IMR-90 (cell line): ENCODE measurements around the gene SDCCAG8. TPM values are rescaled to one million over a fixed set of nuclear protein-coding genes. Genes with fewer than 3 reads are reported as not detected.

ENCODE experiments used
- ATAC-seq: fragments of 200-7000 bp; cut with Tn5 transposase; 2 replicates; pipeline ENCODE4 v1.9.1; 2020; ENCODE audit warnings: low read depth, mild to moderate bottlenecking, moderate library complexity
- BruUV-seq: library from RNA; stranded (reverse); fragments of 400-500 nt; replicated peaks from 2 replicates; lab custom pipeline; 2021; lab: Mats Ljungman, UMichigan
- CTCF ChIA-PET: fragments of 300-600 bp; formaldehyde crosslinking; extraction: SDS; loops from one replicate; lab custom pipeline; 2021; ENCODE audit warnings: antibody characterized with exemption; lab: Yijun Ruan, JAX
- POLR2A ChIA-PET: fragments of 300-600 bp; sonication (Branson Sonifier 250); formaldehyde crosslinking; loops from one replicate; lab custom pipeline; 2022; ENCODE audit warnings: antibody characterized with exemption; ENCODE audit not compliant: unreplicated experiment; lab: Charles Lee
- DNase-seq: peaks from one replicate; pipeline ENCODE4 v3.0.0; 2013
- H2AFZ ChIP-seq: replicated peaks from 2 replicates; pipeline ENCODE3; 2013; ENCODE audit warnings: low read length, mild to moderate bottlenecking; ENCODE audit not compliant: poor library complexity
- H2AK5ac ChIP-seq: 2 replicates; pipeline ENCODE4 v1.6.1; 2013; ENCODE audit warnings: low read depth, low read length, inconsistent platforms
- H2AK9ac ChIP-seq: replicated peaks from 2 replicates; pipeline ENCODE3; 2013; ENCODE audit warnings: mild to moderate bottlenecking, low read depth, low read length, moderate library complexity; ENCODE audit not compliant: poor library complexity
- H2BK120ac ChIP-seq: 2 replicates; pipeline ENCODE4 v1.6.1; 2013; ENCODE audit warnings: low read depth, low read length, inconsistent platforms
- H2BK15ac ChIP-seq: 3 replicates; pipeline ENCODE4 v1.6.1; 2013; ENCODE audit warnings: low read depth, low read length, inconsistent platforms
- H2BK20ac ChIP-seq: 2 replicates; pipeline ENCODE4 v1.6.1; 2013; ENCODE audit warnings: low read depth, mild to moderate bottlenecking, inconsistent platforms, low read length, moderate library complexity
- H2BK5ac ChIP-seq: 2 replicates; pipeline ENCODE4 v1.6.1; 2013; ENCODE audit warnings: mild to moderate bottlenecking, low read depth, low read length, inconsistent platforms; ENCODE audit not compliant: poor library complexity, severe bottlenecking
- H3K14ac ChIP-seq: replicated peaks from 2 replicates; pipeline ENCODE4 v1.6.1; 2013; ENCODE audit warnings: low read depth, low read length, inconsistent platforms
- H3K18ac ChIP-seq: 2 replicates; pipeline ENCODE4 v1.6.1; 2013; ENCODE audit warnings: low read depth, low read length, control low read depth
- H3K23ac ChIP-seq: 2 replicates; pipeline ENCODE4 v1.6.1; 2013; ENCODE audit warnings: low read depth, low read length, inconsistent platforms
- H3K27ac ChIP-seq: 2 replicates; pipeline ENCODE4 v1.5.1; 2013; ENCODE audit warnings: mild to moderate bottlenecking, control low read depth, low read length; ENCODE audit not compliant: insufficient read depth
- H3K27me3 ChIP-seq: 2 replicates; pipeline ENCODE4 v1.6.1; 2013; ENCODE audit warnings: low read length; ENCODE audit not compliant: control insufficient read depth, insufficient read depth
- H3K36me3 ChIP-seq: 2 replicates; pipeline ENCODE4 v1.6.1; 2013; ENCODE audit warnings: low read length, mixed read lengths; ENCODE audit not compliant: control insufficient read depth, insufficient read depth
- H3K4ac ChIP-seq: 2 replicates; pipeline ENCODE4 v1.6.1; 2013; ENCODE audit warnings: low read depth, low read length, inconsistent platforms
- H3K4me1 ChIP-seq: 2 replicates; pipeline ENCODE4 v1.6.1; 2013; ENCODE audit warnings: low read length, mixed read lengths; ENCODE audit not compliant: control insufficient read depth, insufficient read depth
- H3K4me2 ChIP-seq: 2 replicates; pipeline ENCODE4 v1.6.1; 2013; ENCODE audit warnings: low read depth, mild to moderate bottlenecking, control low read depth, low read length, moderate library complexity
- H3K4me3 ChIP-seq: 2 replicates; pipeline ENCODE4 v1.5.1; 2013; ENCODE audit warnings: low read depth, mild to moderate bottlenecking, control low read depth, low read length, moderate library complexity; ENCODE audit not compliant: insufficient read depth
- H3K56ac ChIP-seq: 2 replicates; pipeline ENCODE4 v1.6.1; 2013; ENCODE audit warnings: low read length, inconsistent platforms; ENCODE audit not compliant: insufficient read depth; ENCODE audit errors: extremely low read depth
- H3K79me1 ChIP-seq, 2 experiments: 2 replicates each; pipeline ENCODE4 v1.6.1; 2013; ENCODE audit warnings: low read length in 2 of 2, inconsistent platforms in 1 of 2, low read depth in 1 of 2
- H3K9ac ChIP-seq: 2 replicates; pipeline ENCODE4 v1.6.1; 2013; ENCODE audit warnings: low read depth, low read length, control low read depth
- H3K9me1 ChIP-seq: 2 replicates; pipeline ENCODE4 v1.6.1; 2013; ENCODE audit warnings: low read length, inconsistent platforms; ENCODE audit not compliant: insufficient read depth
- H3K9me3 ChIP-seq: 2 replicates; pipeline ENCODE4 v1.6.1; 2013; ENCODE audit warnings: low read length; ENCODE audit not compliant: control insufficient read depth, insufficient read depth
- H4K20me1 ChIP-seq: 2 replicates; pipeline ENCODE4 v1.6.1; 2013; ENCODE audit warnings: low read length, inconsistent platforms; ENCODE audit not compliant: insufficient read depth
- H4K5ac ChIP-seq: 2 replicates; pipeline ENCODE4 v1.6.1; 2013; ENCODE audit warnings: mild to moderate bottlenecking, low read depth, low read length, control low read depth
- H4K8ac ChIP-seq, 2 experiments: 2 replicates each; pipeline ENCODE4 v1.6.1; 2013; ENCODE audit warnings: low read depth in 2 of 2, low read length in 2 of 2, control low read depth in 1 of 2, inconsistent platforms in 1 of 2
- H4K91ac ChIP-seq: 2 replicates; pipeline ENCODE4 v1.6.1; 2013; ENCODE audit warnings: low read depth, low read length, inconsistent platforms; ENCODE audit not compliant: insufficient read depth
- CTCF ChIP-seq: conservative IDR thresholded peaks from 2 replicates; pipeline ENCODE4 v1.5.1; 2012; ENCODE audit warnings: mild to moderate bottlenecking, low read depth, low read length, improper control_type of control experiment
- FOS ChIP-seq: fragments of 150-350 bp; IDR thresholded peaks from 2 replicates; pipeline ENCODE4 v1.6.1; 2016; ENCODE audit warnings: low read depth, low read length
- WGBS, 2 experiments: methylation state at CpG; one replicate each; pipeline versions ENCODE4 v1.1.5 to v1.1.7; 2013; ENCODE audit warnings: missing lambda C conversion rate in 2 of 2; ENCODE audit not compliant: insufficient read length in 1 of 2; ENCODE audit errors: extremely low coverage in 2 of 2; 5-methylcytosine and 5-hydroxymethylcytosine counted together
- dilution Hi-C: fragments of 300-500 bp; cut with HindIII; formaldehyde crosslinking; loops from one replicate; pipeline ENCODE4 v1.14.3; 2018; ENCODE audit warnings: low sequenced_read_pairs; ENCODE audit not compliant: unreplicated experiment
- in situ Hi-C: fragments of 300-500 bp; cut with MboI; formaldehyde crosslinking; loops from 3 replicates; pipeline ENCODE4 v1.14.3; 2019; ENCODE audit warnings: low sequenced_read_pairs, inconsistent platforms, mixed read lengths
- intact Hi-C: fragments of 100-400 bp; cut with micrococcal nuclease; formaldehyde crosslinking; loops from 2 replicates; pipeline ENCODE4 v1.10.0; 2022
- polyA plus RNA-seq, 3 experiments: library from polyadenylated mRNA; depleted of rRNA; stranded (reverse); fragments of >200 nt; gene quantifications; 2 replicates each; pipeline ENCODE4 v1.2.3, GENCODE V29; 2012; ENCODE audit warnings: low replicate concordance in 1 of 3
- total RNA-seq: library from RNA; depleted of rRNA; stranded (reverse); fragments of >200 nt; gene quantifications from 2 replicates; pipeline ENCODE4 v1.2.3, GENCODE V29; 2012

SDCCAG8 gene
- total and polyA plus RNA-seq, 2 of the 4 experiments (the other 2 are of a cell fraction), result 25.2 to 46.8 TPM

DNA sequence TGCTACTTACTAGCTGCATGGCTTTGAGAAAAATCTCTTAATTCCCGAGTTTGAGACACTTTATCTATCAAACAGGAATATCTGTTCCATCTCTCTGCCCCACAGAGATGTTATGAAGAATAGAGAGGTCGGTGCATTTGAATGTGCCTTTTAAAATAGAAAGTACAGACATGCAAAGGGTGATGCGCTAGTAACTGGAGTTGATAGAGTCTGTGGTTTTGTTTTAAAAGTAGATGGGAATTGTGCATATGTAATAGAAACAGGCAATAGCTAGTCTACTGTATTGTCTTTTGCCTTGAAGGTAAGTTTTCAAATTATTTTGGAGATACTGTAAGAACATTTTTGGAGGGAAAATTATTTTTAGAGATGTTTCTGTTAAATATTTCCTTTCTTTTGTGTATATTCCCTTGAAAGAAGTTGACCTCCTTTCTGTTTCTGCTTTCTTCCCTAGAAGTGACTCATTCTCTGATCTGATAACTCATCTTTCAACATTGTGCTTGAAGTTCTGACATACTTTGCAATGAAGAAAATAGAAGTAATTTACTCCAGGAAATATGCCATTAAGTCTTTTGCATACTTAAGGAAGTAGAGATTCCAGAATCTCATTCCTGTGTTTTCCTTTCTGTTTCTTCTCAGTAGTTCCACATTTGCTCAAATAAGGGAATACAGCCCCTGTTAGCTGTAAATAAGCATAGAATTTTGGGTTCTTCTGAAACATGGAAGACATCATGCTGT lies 151.6 kb downstream of the SDCCAG8 start:
- no peak overlapping the region for H4K5ac ChIP-seq
- no peak overlapping the region for H3K4me3 ChIP-seq
- H3K27me3 ChIP-seq, result no peaks in the 10 kb centered on the region
- H2BK20ac ChIP-seq, result no peak overlapping the region
- no peak overlapping the region for H3K56ac ChIP-seq
- H4K91ac ChIP-seq, result no peak overlapping the region
- BruUV-seq, result no TSS peak
- no peak overlapping the region for H3K18ac ChIP-seq
- no peak overlapping the region for H4K8ac ChIP-seq
- no peaks in the 10 kb centered on the region for H3K4me1 ChIP-seq
- no peaks in the 10 kb centered on the region; the same call in 1 of the 2 replicates for H3K36me3 ChIP-seq
- no peak overlapping the region for H2AFZ ChIP-seq
- H2BK15ac ChIP-seq, result no peak overlapping the region
- H3K4me2 ChIP-seq, result peak overlapping the region; percentile 28; the same call in 1 of the 2 replicates
- H3K27ac ChIP-seq, result no peak overlapping the region
- H2BK120ac ChIP-seq, result no peak overlapping the region
- ATAC-seq, result peak; percentile 69
- 100% methylated on average over 1 of the region's 3 CpGs; no CpG with 5 or more reads in 1 of the 2 experiments for WGBS, 2 experiments
- dilution Hi-C loops (no loop called here), in situ Hi-C loops (no loop called here), intact Hi-C loops (no loop called here)
- 0 out of 2 replicates have a peak, but pooled peaks have one; percentile 26 for TF ChIP-seq FOS
- no peak for TF ChIP-seq CTCF
- H3K9ac ChIP-seq, result no peak overlapping the region
- no peak overlapping the region for H3K4ac ChIP-seq
- H3K14ac ChIP-seq, result no peak overlapping the region
- peaks cover 0 to 3% of the 10 kb centered on the region in 2 experiments; a peak in 1 of 4 replicates for H3K79me1 ChIP-seq
- no peak overlapping the region for H3K23ac ChIP-seq
- ChIA-PET CTCF (interaction anchor here (0.6 kb wide), 1 partner anchor 315 kb away, joined by 3 read pairs; no protein-coding TSS in a partner anchor), POLR2A (no interaction called here)
- H2AK5ac ChIP-seq, result no peak overlapping the region
- peak; percentile 64 for DNase-seq
- no peaks in the 10 kb centered on the region for H4K20me1 ChIP-seq
- no peak overlapping the region for H2AK9ac ChIP-seq
- peaks cover 3% of the 10 kb centered on the region; the same call in 1 of the 2 replicates for H3K9me1 ChIP-seq
- H3K9me3 ChIP-seq, result no peaks in the 10 kb centered on the region
- H2BK5ac ChIP-seq, result no peak overlapping the region
